Uterus (tissue), 2 donors: ENCODE data around the gene COL4A2.

Source experiments
- POLR2A ChIP-seq, 2 donors: fragments of 450-650 bp; IDR thresholded peaks; one replicate each; pipeline ENCODE4 v1.6.1; 2016; ENCODE audit warnings: antibody characterized with exemption in 2 of 2, mild to moderate bottlenecking in 1 of 2, moderate library complexity in 1 of 2
- TF ChIP-seq, protein P1 (sequence below), 4 experiments: fragments of 200-600 bp in 2 of 4; fragments of 450-650 bp in 2 of 4; sonication (generic) in 2 of 4; IDR thresholded peaks; one replicate each; pipeline ENCODE4 v1.5.1; 2016 to 2019; ENCODE audit warnings: antibody characterized with exemption in 4 of 4, mild to moderate bottlenecking in 2 of 4, moderate library complexity in 1 of 4

DNA sequence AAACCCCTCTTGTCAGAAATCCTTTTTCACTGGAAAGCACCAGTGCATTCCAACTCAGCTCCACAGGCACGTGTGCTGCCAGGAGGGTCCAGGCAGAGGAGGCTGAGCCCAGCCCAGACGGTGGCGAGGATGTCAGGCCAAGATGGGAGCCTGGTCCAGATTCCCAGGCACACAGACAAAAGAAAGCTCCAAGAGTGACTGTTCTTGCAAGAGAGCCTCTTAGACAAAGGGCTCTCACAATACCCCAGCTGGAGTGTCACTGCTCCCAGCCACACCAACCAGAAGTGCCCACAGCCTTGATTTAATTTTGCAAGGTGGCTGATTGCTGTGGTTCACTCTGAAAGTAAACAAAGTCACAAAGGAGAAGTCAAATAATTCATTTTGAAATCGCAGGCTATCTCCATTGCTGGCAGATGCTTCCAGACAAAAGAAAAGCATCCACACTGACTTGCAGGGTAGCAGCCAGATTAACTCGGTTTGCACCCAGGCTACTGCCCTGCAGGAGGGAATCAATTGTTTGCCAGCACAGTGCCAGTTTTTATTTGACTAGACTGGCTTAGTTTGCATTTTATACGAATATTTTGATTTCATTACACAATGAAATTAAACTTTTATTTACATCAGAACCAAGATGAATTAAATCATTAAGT, 159.3 kb downstream of the COL4A2 start:
- TF ChIP-seq, protein P1, sequence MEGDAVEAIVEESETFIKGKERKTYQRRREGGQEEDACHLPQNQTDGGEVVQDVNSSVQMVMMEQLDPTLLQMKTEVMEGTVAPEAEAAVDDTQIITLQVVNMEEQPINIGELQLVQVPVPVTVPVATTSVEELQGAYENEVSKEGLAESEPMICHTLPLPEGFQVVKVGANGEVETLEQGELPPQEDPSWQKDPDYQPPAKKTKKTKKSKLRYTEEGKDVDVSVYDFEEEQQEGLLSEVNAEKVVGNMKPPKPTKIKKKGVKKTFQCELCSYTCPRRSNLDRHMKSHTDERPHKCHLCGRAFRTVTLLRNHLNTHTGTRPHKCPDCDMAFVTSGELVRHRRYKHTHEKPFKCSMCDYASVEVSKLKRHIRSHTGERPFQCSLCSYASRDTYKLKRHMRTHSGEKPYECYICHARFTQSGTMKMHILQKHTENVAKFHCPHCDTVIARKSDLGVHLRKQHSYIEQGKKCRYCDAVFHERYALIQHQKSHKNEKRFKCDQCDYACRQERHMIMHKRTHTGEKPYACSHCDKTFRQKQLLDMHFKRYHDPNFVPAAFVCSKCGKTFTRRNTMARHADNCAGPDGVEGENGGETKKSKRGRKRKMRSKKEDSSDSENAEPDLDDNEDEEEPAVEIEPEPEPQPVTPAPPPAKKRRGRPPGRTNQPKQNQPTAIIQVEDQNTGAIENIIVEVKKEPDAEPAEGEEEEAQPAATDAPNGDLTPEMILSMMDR (IDR thresholded peaks at IDR 0.05) = no peak
- TF ChIP-seq POLR2A (IDR thresholded peaks at IDR 0.05) = no peak
